GM12873 (cell line): ENCODE results near the gene CARD11.

ENCODE experiments used
- CTCF ChIP-seq: IDR thresholded peaks from 2 replicates; pipeline ENCODE4 v1.5.1; 2012; ENCODE audit warnings: low read depth, mild to moderate bottlenecking, moderate library complexity, low read length, control low read depth; ENCODE audit not compliant: insufficient read depth; ENCODE audit errors: missing control alignments

Gene CARD11

GRCh38 chr7:2975821-2976371 is 67.8 kb downstream of the CARD11 start:
- no peak for TF ChIP-seq CTCF

GRCh38 chr7:2974093-2974819 is 69.4 kb downstream of the CARD11 start:
- TF ChIP-seq CTCF: no peak

GRCh38 chr7:2972835-2973161 is 70.9 kb downstream of the CARD11 start:
- TF ChIP-seq CTCF: no peak

- no peak for TF ChIP-seq CTCF
Measured at GRCh38 chr7:2971914-2972834, 71.5 kb downstream of the CARD11 start.

- no peak for TF ChIP-seq CTCF
Measured at GRCh38 chr7:2970861-2971260, 72.8 kb downstream of the CARD11 start.

GRCh38 chr7:2970307-2970664 is 73.4 kb downstream of the CARD11 start:
- TF ChIP-seq CTCF: no peak
